Fibroblast of lung (primary cell): ENCODE results near the gene UBE2G1.

ENCODE experiments used
- CTCF ChIP-seq, 2 donors: IDR thresholded peaks in 1 of 2; conservative IDR thresholded peaks in 1 of 2; 1 replicate in 1 of 2; 2 replicates in 1 of 2; pipeline ENCODE4 v1.5.1; 2011 to 2012; ENCODE audit warnings: low read length in 2 of 2, control low read depth in 1 of 2, inconsistent platforms in 1 of 2, low read depth in 1 of 2, mild to moderate bottlenecking in 1 of 2
- EZH2 ChIP-seq: IDR thresholded peaks from 2 replicates; pipeline ENCODE4 v1.5.1; 2012; ENCODE audit warnings: low read length, control low read depth, mild to moderate bottlenecking; ENCODE audit errors: missing control alignments

DNA sequence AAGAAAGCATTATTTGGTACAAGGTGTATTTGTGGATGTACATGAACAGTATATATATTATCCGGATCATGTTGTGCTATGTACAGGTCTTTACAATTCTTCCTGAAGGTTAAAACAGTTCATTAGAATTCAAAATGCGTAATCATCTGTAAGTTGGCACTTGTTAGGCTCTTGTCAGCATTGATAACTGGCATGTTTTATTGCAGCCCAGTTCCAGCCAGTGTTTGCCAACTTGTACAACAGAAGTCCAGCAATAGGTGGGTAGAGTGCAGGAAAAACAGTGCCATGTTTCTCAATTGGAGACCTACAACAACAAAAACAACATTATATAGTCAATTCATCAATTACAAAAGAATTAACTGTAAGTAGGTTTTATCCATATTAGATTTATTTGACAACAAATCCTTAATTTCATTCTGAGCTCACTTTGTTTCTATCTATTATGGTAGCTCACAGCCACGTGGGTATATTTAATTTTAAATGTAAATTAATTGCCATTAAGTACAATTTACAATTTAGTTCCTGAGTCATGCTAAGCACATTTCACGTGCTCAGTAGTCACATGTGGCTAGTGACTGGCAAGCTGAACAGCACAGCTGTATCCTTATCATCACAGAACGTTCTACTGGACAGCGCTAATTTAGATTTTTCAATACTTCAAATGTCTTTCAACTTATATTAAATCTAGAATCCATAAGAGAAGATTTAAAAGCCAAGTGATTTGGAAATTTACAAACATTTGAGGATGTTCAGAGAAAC is 94.1 kb downstream of the UBE2G1 start:
- TF ChIP-seq CTCF (conservative IDR thresholded peaks at IDR 0.05 in 1 of 2, IDR thresholded peaks at IDR 0.05 in 1 of 2; ENCODE audit: low read depth in 1 of 2, low read length in 2 of 2) = no peak
- no peak for TF ChIP-seq EZH2
